ENCODE results near the gene DCLK1. TPM values are rescaled to one million over a fixed set of nuclear protein-coding genes. Genes with fewer than 3 reads are reported as not detected.
A peak's percentile ranks its signal among the peaks of the same experiment; 100 is the strongest.

DCLK1 gene
- total RNA-seq, 2 experiments from 2014 or later: not detected

GRCh38 chr13:35826626-35827254 lies 304.4 kb downstream of the DCLK1 start:
- Mint-ChIP-seq H3K4me3 (no peak overlapping the region), H3K27me3 (no peaks in the 10 kb centered on the region), H3K36me3 (ENCODE audit: low read depth) (no peaks in the 10 kb centered on the region), H3K4me1 (ENCODE audit: low read depth) (no peaks in the 10 kb centered on the region), H3K27ac (no peak overlapping the region), H3K9me3 (no peaks in the 10 kb centered on the region)
- DNase-seq (peak; percentile 17), ATAC-seq (no peak)
- ChIA-PET POLR2A (no interaction called here), CTCF (interaction anchor here (1.9 kb wide), 1 partner anchor 8 kb away, joined by 6 read pairs; no protein-coding TSS in a partner anchor)
- peak; percentile 31 for TF ChIP-seq CTCF (IDR thresholded peaks at IDR 0.05)
- intact Hi-C loops (cut with micrococcal nuclease): no loop called here

GRCh38 chr13:35824825-35825224 lies 306.4 kb downstream of the DCLK1 start:
- Mint-ChIP-seq H3K36me3 (ENCODE audit: low read depth) (no peaks in the 10 kb centered on the region), H3K4me1 (ENCODE audit: low read depth) (no peaks in the 10 kb centered on the region), H3K9me3 (no peaks in the 10 kb centered on the region), H3K4me3 (no peak overlapping the region), H3K27me3 (no peaks in the 10 kb centered on the region), H3K27ac (no peak overlapping the region)
- no peak for DNase-seq
- no peak for ATAC-seq
- ChIA-PET POLR2A (no interaction called here), CTCF (no interaction called here)
- no peak for TF ChIP-seq CTCF (IDR thresholded peaks at IDR 0.05)
- intact Hi-C loops (cut with micrococcal nuclease): no loop called here

- ChIA-PET POLR2A (no interaction called here), CTCF (no interaction called here)
- H3K4me3 Mint-ChIP-seq: no peak overlapping the region
- no peaks in the 10 kb centered on the region for H3K27me3 Mint-ChIP-seq
- no peak overlapping the region for H3K27ac Mint-ChIP-seq
- ATAC-seq (no peak), DNase-seq (no peak)
- intact Hi-C loops (cut with micrococcal nuclease): no loop called here
- no peak for TF ChIP-seq CTCF (IDR thresholded peaks at IDR 0.05)
- no peaks in the 10 kb centered on the region for H3K9me3 Mint-ChIP-seq
- no peaks in the 10 kb centered on the region for H3K4me1 Mint-ChIP-seq (ENCODE audit: low read depth)
- no peaks in the 10 kb centered on the region for H3K36me3 Mint-ChIP-seq (ENCODE audit: low read depth)
These were observed 306.8 kb downstream of the DCLK1 start for GRCh38 chr13:35824395-35824794.

GRCh38 chr13:35822666-35823065 lies 308.5 kb downstream of the DCLK1 start:
- Mint-ChIP-seq H3K4me1 (ENCODE audit: low read depth) (no peaks in the 10 kb centered on the region), H3K27ac (no peak overlapping the region), H3K36me3 (ENCODE audit: low read depth) (no peaks in the 10 kb centered on the region), H3K4me3 (no peak overlapping the region), H3K27me3 (no peaks in the 10 kb centered on the region), H3K9me3 (no peaks in the 10 kb centered on the region)
- CTCF ChIA-PET: interaction anchor here (0.6 to 1.0 kb wide), 2 partner anchors 49 to 612 kb away, joined by 3 to 4 read pairs; no protein-coding TSS in a partner anchor
- no peak for TF ChIP-seq CTCF (IDR thresholded peaks at IDR 0.05)
- ATAC-seq (no peak), DNase-seq (no peak)
- intact Hi-C loops (cut with micrococcal nuclease): no loop called here
- POLR2A ChIA-PET: no interaction called here

- ATAC-seq: no peak
- intact Hi-C loops (cut with micrococcal nuclease): no loop called here
- Mint-ChIP-seq H3K36me3 (ENCODE audit: low read depth) (no peaks in the 10 kb centered on the region), H3K4me1 (ENCODE audit: low read depth) (no peaks in the 10 kb centered on the region), H3K9me3 (no peaks in the 10 kb centered on the region), H3K4me3 (no peak overlapping the region), H3K27ac (no peak overlapping the region), H3K27me3 (no peaks in the 10 kb centered on the region)
- ChIA-PET POLR2A (no interaction called here), CTCF (interaction anchor here (0.6 to 1.6 kb wide), 5 partner anchors 8 to 71 kb away, joined by 3 to 6 read pairs (median 4); no protein-coding TSS in a partner anchor)
- no peak for DNase-seq
- TF ChIP-seq CTCF (IDR thresholded peaks at IDR 0.05): peak; percentile 60
These were observed 312.5 kb downstream of the DCLK1 start for GRCh38 chr13:35818633-35819067.

Measured in activated CD8-positive, alpha-beta T cell treated with anti-CD3 and anti-CD28 coated beads for 36 hours (primary cell).